Measurements from ENCODE around the gene TMEM252. TPM values are rescaled to one million over a fixed set of nuclear protein-coding genes. Genes with fewer than 3 reads are reported as not detected.

TMEM252 gene
- total RNA-seq, 1 donor from 2014 or later: not detected

DNA sequence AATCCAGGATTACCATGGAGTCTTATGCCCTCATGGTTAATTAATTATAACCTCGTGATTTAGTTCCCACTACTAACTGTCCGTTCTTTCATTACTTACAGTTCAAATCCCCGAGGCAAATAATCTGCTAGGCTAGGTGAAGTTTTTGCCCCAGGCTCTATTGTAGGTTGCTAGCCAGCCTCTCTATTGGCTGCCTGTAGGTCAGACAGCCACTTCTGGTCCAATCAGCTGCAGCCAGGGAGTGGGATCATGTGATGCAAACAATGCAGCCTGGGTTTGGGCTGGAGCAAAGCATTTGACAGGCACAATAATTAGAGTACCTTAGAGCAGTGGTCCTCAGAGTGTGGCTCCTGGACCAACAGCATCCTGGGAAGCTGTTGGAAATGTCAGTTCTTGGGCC, 17.7 kb downstream of the TMEM252 start:
- H3K4me3 ChIP-seq (ENCODE audit: insufficient read depth, low read depth, low read length): no peak overlapping the region
- H4K20me1 ChIP-seq (ENCODE audit: insufficient read depth, low read length): no peaks in the 10 kb centered on the region
- no peak overlapping the region for H3K9ac ChIP-seq (ENCODE audit: low read length)
- Mint-ChIP-seq H3K27ac (ENCODE audit: unreplicated experiment) (no peak overlapping the region), H3K4me1 (ENCODE audit: low read depth, unreplicated experiment) (no peaks in the 10 kb centered on the region), H3K36me3 (ENCODE audit: low read depth, unreplicated experiment) (peaks cover 2% of the 10 kb centered on the region), H3K4me3 (ENCODE audit: unreplicated experiment) (no peak overlapping the region), H3K9me3 (ENCODE audit: unreplicated experiment) (peaks cover 5% of the 10 kb centered on the region), H3K27me3 (ENCODE audit: low read depth, unreplicated experiment) (peaks cover 6% of the 10 kb centered on the region)
- H3K36me3 ChIP-seq (ENCODE audit: insufficient read depth, low read length): no peaks in the 10 kb centered on the region
- no peaks in the 10 kb centered on the region for H3K79me2 ChIP-seq (ENCODE audit: insufficient read depth, low read length)
- no peaks in the 10 kb centered on the region for H3K9me3 ChIP-seq (ENCODE audit: insufficient read depth, low read depth, low read length)
- no peak overlapping the region for H2AFZ ChIP-seq (ENCODE audit: low read depth, low read length)
- DNase-seq (ENCODE audit: low read depth) (no peak), FAIRE-seq (no peak)
- no peak overlapping the region for H3K27ac ChIP-seq (ENCODE audit: low read depth, low read length)
- H3K4me1 ChIP-seq (ENCODE audit: insufficient read depth, low read length): no peaks in the 10 kb centered on the region
- no peak overlapping the region for H3K4me2 ChIP-seq (ENCODE audit: low read length)
- no peak for TF ChIP-seq EZH2 (IDR thresholded peaks at IDR 0.05; ENCODE audit: insufficient read depth, low read length)
- TF ChIP-seq, protein P1, sequence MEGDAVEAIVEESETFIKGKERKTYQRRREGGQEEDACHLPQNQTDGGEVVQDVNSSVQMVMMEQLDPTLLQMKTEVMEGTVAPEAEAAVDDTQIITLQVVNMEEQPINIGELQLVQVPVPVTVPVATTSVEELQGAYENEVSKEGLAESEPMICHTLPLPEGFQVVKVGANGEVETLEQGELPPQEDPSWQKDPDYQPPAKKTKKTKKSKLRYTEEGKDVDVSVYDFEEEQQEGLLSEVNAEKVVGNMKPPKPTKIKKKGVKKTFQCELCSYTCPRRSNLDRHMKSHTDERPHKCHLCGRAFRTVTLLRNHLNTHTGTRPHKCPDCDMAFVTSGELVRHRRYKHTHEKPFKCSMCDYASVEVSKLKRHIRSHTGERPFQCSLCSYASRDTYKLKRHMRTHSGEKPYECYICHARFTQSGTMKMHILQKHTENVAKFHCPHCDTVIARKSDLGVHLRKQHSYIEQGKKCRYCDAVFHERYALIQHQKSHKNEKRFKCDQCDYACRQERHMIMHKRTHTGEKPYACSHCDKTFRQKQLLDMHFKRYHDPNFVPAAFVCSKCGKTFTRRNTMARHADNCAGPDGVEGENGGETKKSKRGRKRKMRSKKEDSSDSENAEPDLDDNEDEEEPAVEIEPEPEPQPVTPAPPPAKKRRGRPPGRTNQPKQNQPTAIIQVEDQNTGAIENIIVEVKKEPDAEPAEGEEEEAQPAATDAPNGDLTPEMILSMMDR (IDR thresholded peaks at IDR 0.05; ENCODE audit: insufficient read depth, low read depth, low read length): no peak
- peaks cover 3% of the 10 kb centered on the region for H3K27me3 ChIP-seq (ENCODE audit: insufficient read depth, low read length)

DNA sequence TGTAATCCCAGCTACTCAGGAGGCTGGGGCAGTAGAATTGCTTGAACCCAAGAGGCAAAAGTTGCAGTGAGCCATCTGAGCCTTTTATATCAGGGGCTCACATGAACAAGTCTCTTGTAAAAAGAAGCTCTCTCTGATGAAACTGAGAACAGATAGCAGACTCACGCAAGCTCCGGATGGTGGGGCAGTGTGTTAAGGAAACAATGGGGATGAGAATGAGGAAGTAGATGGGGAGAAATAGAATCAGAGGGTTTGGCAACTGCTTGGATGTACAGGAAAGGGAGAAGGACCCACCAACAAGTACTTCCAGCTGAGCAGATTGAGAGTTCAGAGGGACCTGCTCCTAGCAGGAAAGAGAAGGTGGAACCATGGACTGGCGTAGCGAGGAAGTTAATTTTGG, 18.6 kb downstream of the TMEM252 start:
- peaks cover 6% of the 10 kb centered on the region for H3K27me3 Mint-ChIP-seq (ENCODE audit: low read depth, unreplicated experiment)
- H3K27ac Mint-ChIP-seq (ENCODE audit: unreplicated experiment): no peak overlapping the region
- no peaks in the 10 kb centered on the region for H3K79me2 ChIP-seq (ENCODE audit: insufficient read depth, low read length)
- no peak overlapping the region for H3K9ac ChIP-seq (ENCODE audit: low read length)
- H3K4me1 Mint-ChIP-seq (ENCODE audit: low read depth, unreplicated experiment): no peaks in the 10 kb centered on the region
- DNase-seq (ENCODE audit: low read depth) (no peak), FAIRE-seq (no peak)
- peaks cover 3% of the 10 kb centered on the region for H3K27me3 ChIP-seq (ENCODE audit: insufficient read depth, low read length)
- no peaks in the 10 kb centered on the region for H3K9me3 ChIP-seq (ENCODE audit: insufficient read depth, low read depth, low read length)
- H3K36me3 ChIP-seq (ENCODE audit: insufficient read depth, low read length): no peaks in the 10 kb centered on the region
- H3K9me3 Mint-ChIP-seq (ENCODE audit: unreplicated experiment): peaks cover 6% of the 10 kb centered on the region
- H3K36me3 Mint-ChIP-seq (ENCODE audit: low read depth, unreplicated experiment): peaks cover 2% of the 10 kb centered on the region
- no peaks in the 10 kb centered on the region for H3K4me1 ChIP-seq (ENCODE audit: insufficient read depth, low read length)
- TF ChIP-seq, protein P1 (IDR thresholded peaks at IDR 0.05; ENCODE audit: insufficient read depth, low read depth, low read length): no peak
- TF ChIP-seq EZH2 (IDR thresholded peaks at IDR 0.05; ENCODE audit: insufficient read depth, low read length): no peak
- H3K4me2 ChIP-seq (ENCODE audit: low read length): no peak overlapping the region
- no peak overlapping the region for H3K4me3 Mint-ChIP-seq (ENCODE audit: unreplicated experiment)
- no peak overlapping the region for H3K4me3 ChIP-seq (ENCODE audit: insufficient read depth, low read depth, low read length)
- H4K20me1 ChIP-seq (ENCODE audit: insufficient read depth, low read length): no peaks in the 10 kb centered on the region
- H3K27ac ChIP-seq (ENCODE audit: low read depth, low read length): no peak overlapping the region
- H2AFZ ChIP-seq (ENCODE audit: low read depth, low read length): no peak overlapping the region

DNA sequence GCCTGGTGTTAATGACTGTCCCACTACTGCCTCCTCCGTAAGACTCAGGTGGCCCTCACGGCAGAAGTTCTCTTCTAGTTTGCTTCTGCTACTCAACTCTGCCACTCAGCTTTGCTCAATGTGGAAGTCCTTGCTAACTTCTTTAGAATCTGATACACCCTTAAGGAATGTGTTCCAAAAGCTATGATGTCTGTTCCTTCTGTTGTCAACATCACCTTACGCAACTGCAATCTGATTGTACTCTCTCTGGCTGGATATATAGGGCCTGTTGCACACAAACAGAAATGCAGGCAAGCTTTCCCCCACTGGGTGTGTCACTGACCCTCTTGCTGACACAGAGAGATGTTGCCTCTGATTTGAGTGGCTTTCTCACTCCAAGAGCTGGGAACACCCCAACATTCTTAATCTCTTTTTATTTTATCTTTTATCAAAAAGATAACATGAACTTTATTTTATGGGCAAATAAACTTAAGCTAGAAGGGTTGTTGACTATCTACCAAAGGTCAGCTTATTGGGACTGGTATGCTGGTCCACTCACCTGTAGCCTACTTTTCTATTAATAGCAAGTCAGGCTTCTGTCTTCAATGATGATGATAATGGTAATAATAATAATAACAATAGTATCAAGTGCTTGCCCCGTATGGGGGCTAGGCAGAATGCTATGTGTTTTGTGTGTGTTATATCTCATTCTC, 25.2 kb downstream of the TMEM252 start:
- no peaks in the 10 kb centered on the region for H3K36me3 Mint-ChIP-seq (ENCODE audit: low read depth, unreplicated experiment)
- no peaks in the 10 kb centered on the region for H3K27me3 ChIP-seq (ENCODE audit: insufficient read depth, low read length)
- H3K4me3 ChIP-seq (ENCODE audit: insufficient read depth, low read depth, low read length): no peak overlapping the region
- no peak for FAIRE-seq
- H3K9ac ChIP-seq (ENCODE audit: low read length): no peak overlapping the region
- H3K79me2 ChIP-seq (ENCODE audit: insufficient read depth, low read length): no peaks in the 10 kb centered on the region
- no peak overlapping the region for H3K27ac Mint-ChIP-seq (ENCODE audit: unreplicated experiment)
- no peaks in the 10 kb centered on the region for H3K4me1 ChIP-seq (ENCODE audit: insufficient read depth, low read length)
- no peaks in the 10 kb centered on the region for H3K36me3 ChIP-seq (ENCODE audit: insufficient read depth, low read length)
- DNase-seq (ENCODE audit: low read depth): no peak
- H4K20me1 ChIP-seq (ENCODE audit: insufficient read depth, low read length): no peaks in the 10 kb centered on the region
- no peak for TF ChIP-seq EZH2 (IDR thresholded peaks at IDR 0.05; ENCODE audit: insufficient read depth, low read length)
- TF ChIP-seq, protein P1 (IDR thresholded peaks at IDR 0.05; ENCODE audit: insufficient read depth, low read depth, low read length): no peak
- peaks cover 6% of the 10 kb centered on the region for H3K9me3 Mint-ChIP-seq (ENCODE audit: unreplicated experiment)
- no peak overlapping the region for H3K27ac ChIP-seq (ENCODE audit: low read depth, low read length)
- no peak overlapping the region for H3K4me2 ChIP-seq (ENCODE audit: low read length)
- no peak overlapping the region for H3K4me3 Mint-ChIP-seq (ENCODE audit: unreplicated experiment)
- H2AFZ ChIP-seq (ENCODE audit: low read depth, low read length): no peak overlapping the region
- peaks cover 3% of the 10 kb centered on the region for H3K4me1 Mint-ChIP-seq (ENCODE audit: low read depth, unreplicated experiment)
- H3K9me3 ChIP-seq (ENCODE audit: insufficient read depth, low read depth, low read length): no peaks in the 10 kb centered on the region
- peaks cover 14% of the 10 kb centered on the region for H3K27me3 Mint-ChIP-seq (ENCODE audit: low read depth, unreplicated experiment)

Measured in astrocyte (in vitro differentiated cells and primary cell).